Measurements from ENCODE around the gene TMEM63A.

Gene TMEM63A

GRCh38 chr1:225823811-225824261 is 58.3 kb downstream of the TMEM63A start:
- no peak for TF ChIP-seq CTCF (IDR thresholded peaks at IDR 0.05)
- H3K9me3 Mint-ChIP-seq, result no peaks in the 10 kb centered on the region
- H3K27me3 Mint-ChIP-seq (ENCODE audit: low read depth, poor library complexity), result peaks cover 3% of the 10 kb centered on the region
- peaks cover 12% of the 10 kb centered on the region for H3K36me3 Mint-ChIP-seq (ENCODE audit: low read depth)
- peaks cover 70% of the 10 kb centered on the region for H3K4me1 Mint-ChIP-seq
- peak overlapping the region; percentile 61 for H3K27ac Mint-ChIP-seq
- no peak for DNase-seq
- H3K4me3 Mint-ChIP-seq, result no peak overlapping the region

GRCh38 chr1:225822655-225823403 is 59.4 kb downstream of the TMEM63A start:
- Mint-ChIP-seq H3K4me1 (peaks cover 78% of the 10 kb centered on the region), H3K4me3 (no peak overlapping the region), H3K9me3 (no peaks in the 10 kb centered on the region), H3K36me3 (ENCODE audit: low read depth) (peaks cover 12% of the 10 kb centered on the region), H3K27me3 (ENCODE audit: low read depth, poor library complexity) (peaks cover 3% of the 10 kb centered on the region), H3K27ac (no peak overlapping the region)
- no peak for TF ChIP-seq CTCF (IDR thresholded peaks at IDR 0.05)
- no peak for DNase-seq

GRCh38 chr1:225820522-225821120 is 61.6 kb downstream of the TMEM63A start:
- no peak for TF ChIP-seq CTCF (IDR thresholded peaks at IDR 0.05)
- H3K27ac Mint-ChIP-seq, result peak overlapping the region; percentile 24
- no peak for DNase-seq

GRCh38 chr1:225819346-225820192 is 62.6 kb downstream of the TMEM63A start:
- Mint-ChIP-seq H3K27me3 (ENCODE audit: low read depth, poor library complexity) (peaks cover 3% of the 10 kb centered on the region), H3K4me3 (no peak overlapping the region), H3K36me3 (ENCODE audit: low read depth) (peaks cover 12% of the 10 kb centered on the region), H3K4me1 (peaks cover 77% of the 10 kb centered on the region), H3K9me3 (no peaks in the 10 kb centered on the region), H3K27ac (peak overlapping the region; percentile 78)
- DNase-seq, result no peak
- TF ChIP-seq CTCF (IDR thresholded peaks at IDR 0.05), result no peak

More at GRCh38 chr1:225820522-225821120, 61.6 kb downstream of the TMEM63A start:
- Mint-ChIP-seq H3K4me3 (no peak overlapping the region), H3K4me1 (peaks cover 80% of the 10 kb centered on the region), H3K36me3 (ENCODE audit: low read depth) (peaks cover 12% of the 10 kb centered on the region), H3K27me3 (ENCODE audit: low read depth, poor library complexity) (peaks cover 3% of the 10 kb centered on the region), H3K9me3 (no peaks in the 10 kb centered on the region)

GRCh38 chr1:225818229-225818628 is 64.0 kb downstream of the TMEM63A start:
- Mint-ChIP-seq H3K27me3 (ENCODE audit: low read depth, poor library complexity) (peaks cover 3% of the 10 kb centered on the region), H3K36me3 (ENCODE audit: low read depth) (peaks cover 12% of the 10 kb centered on the region), H3K27ac (peak overlapping the region; percentile 95), H3K4me1 (peaks cover 81% of the 10 kb centered on the region), H3K4me3 (peak overlapping the region; percentile 50), H3K9me3 (no peaks in the 10 kb centered on the region)
- no peak for DNase-seq
- no peak for TF ChIP-seq CTCF (IDR thresholded peaks at IDR 0.05)
